IPS-18a (cell line): ENCODE results near the gene FAM163B.

Source experiments
- H3K27ac ChIP-seq: one replicate; pipeline ENCODE4 v1.5.1; 2013; ENCODE audit warnings: low read length
- H3K27me3 ChIP-seq: one replicate; pipeline ENCODE4 v1.6.1; 2013; ENCODE audit warnings: mild to moderate bottlenecking, low read length; ENCODE audit not compliant: control insufficient read depth, insufficient read depth
- H3K36me3 ChIP-seq: one replicate; pipeline ENCODE4 v1.6.1; 2013; ENCODE audit warnings: low read depth, low read length; ENCODE audit not compliant: control insufficient read depth
- H3K4me1 ChIP-seq: one replicate; pipeline ENCODE4 v1.6.1; 2013; ENCODE audit warnings: low read depth, low read length; ENCODE audit not compliant: control insufficient read depth
- H3K4me3 ChIP-seq: one replicate; pipeline ENCODE4 v1.5.1; 2013; ENCODE audit warnings: low read length
- H3K9ac ChIP-seq: one replicate; pipeline ENCODE4 v1.6.1; 2013; ENCODE audit warnings: mild to moderate bottlenecking, low read length, moderate library complexity
- H3K9me3 ChIP-seq: one replicate; pipeline ENCODE4 v1.6.1; 2013; ENCODE audit warnings: low read depth, low read length; ENCODE audit not compliant: control insufficient read depth

Gene FAM163B

GRCh38 chr9:133583111-133583510 is 26.1 kb downstream of the FAM163B start:
- H3K27me3 ChIP-seq: no peaks in the 10 kb centered on the region
- H3K4me1 ChIP-seq: peaks cover 14% of the 10 kb centered on the region
- H3K36me3 ChIP-seq: no peaks in the 10 kb centered on the region
- H3K27ac ChIP-seq: no peak overlapping the region
- H3K9ac ChIP-seq: no peak overlapping the region
- no peak overlapping the region for H3K4me3 ChIP-seq
- no peaks in the 10 kb centered on the region for H3K9me3 ChIP-seq

GRCh38 chr9:133582501-133583045 is 26.6 kb downstream of the FAM163B start:
- H3K9ac ChIP-seq: no peak overlapping the region
- H3K36me3 ChIP-seq: no peaks in the 10 kb centered on the region
- H3K27me3 ChIP-seq: no peaks in the 10 kb centered on the region
- H3K4me3 ChIP-seq: no peak overlapping the region
- no peak overlapping the region for H3K27ac ChIP-seq
- H3K4me1 ChIP-seq: peaks cover 14% of the 10 kb centered on the region
- H3K9me3 ChIP-seq: no peaks in the 10 kb centered on the region

- H3K4me3 ChIP-seq: no peak overlapping the region
- no peaks in the 10 kb centered on the region for H3K36me3 ChIP-seq
- peaks cover 14% of the 10 kb centered on the region for H3K4me1 ChIP-seq
- no peaks in the 10 kb centered on the region for H3K27me3 ChIP-seq
- no peak overlapping the region for H3K9ac ChIP-seq
- H3K27ac ChIP-seq: no peak overlapping the region
- no peaks in the 10 kb centered on the region for H3K9me3 ChIP-seq
These were observed 27.5 kb downstream of the FAM163B start for GRCh38 chr9:133581513-133582343.

- Histone ChIP-seq H3K27ac (no peak overlapping the region), H3K27me3 (no peaks in the 10 kb centered on the region), H3K9me3 (no peaks in the 10 kb centered on the region), H3K36me3 (no peaks in the 10 kb centered on the region), H3K9ac (no peak overlapping the region), H3K4me3 (no peak overlapping the region), H3K4me1 (peaks cover 14% of the 10 kb centered on the region)
These were observed 28.2 kb downstream of the FAM163B start for GRCh38 chr9:133581011-133581410.

- H3K4me3 ChIP-seq: no peak overlapping the region
- H3K9me3 ChIP-seq: no peaks in the 10 kb centered on the region
- H3K27me3 ChIP-seq: no peaks in the 10 kb centered on the region
- peaks cover 14% of the 10 kb centered on the region for H3K4me1 ChIP-seq
- H3K36me3 ChIP-seq: no peaks in the 10 kb centered on the region
- H3K27ac ChIP-seq: no peak overlapping the region
- H3K9ac ChIP-seq: no peak overlapping the region
These were observed 28.8 kb downstream of the FAM163B start for GRCh38 chr9:133580419-133580738.

GRCh38 chr9:133579601-133580418 is 29.4 kb downstream of the FAM163B start:
- Histone ChIP-seq H3K4me1 (peaks cover 9% of the 10 kb centered on the region), H3K27me3 (no peaks in the 10 kb centered on the region)

GRCh38 chr9:133578524-133579441 is 30.4 kb downstream of the FAM163B start:
- Histone ChIP-seq H3K27me3 (no peaks in the 10 kb centered on the region), H3K4me3 (no peak overlapping the region), H3K9me3 (no peaks in the 10 kb centered on the region), H3K4me1 (peaks cover 4% of the 10 kb centered on the region), H3K36me3 (no peaks in the 10 kb centered on the region), H3K9ac (no peak overlapping the region), H3K27ac (no peak overlapping the region)

More at GRCh38 chr9:133579601-133580418, 29.4 kb downstream of the FAM163B start:
- Histone ChIP-seq H3K9me3 (no peaks in the 10 kb centered on the region), H3K9ac (no peak overlapping the region), H3K27ac (no peak overlapping the region), H3K4me3 (no peak overlapping the region), H3K36me3 (no peaks in the 10 kb centered on the region)

GRCh38 chr9:133577737-133578112 is 31.5 kb downstream of the FAM163B start:
- Histone ChIP-seq H3K27ac (no peak overlapping the region), H3K27me3 (no peaks in the 10 kb centered on the region), H3K9ac (no peak overlapping the region)

GRCh38 chr9:133576875-133577736 is 32.1 kb downstream of the FAM163B start:
- Histone ChIP-seq H3K9ac (no peak overlapping the region), H3K4me3 (no peak overlapping the region), H3K36me3 (no peaks in the 10 kb centered on the region), H3K27me3 (no peaks in the 10 kb centered on the region), H3K9me3 (no peaks in the 10 kb centered on the region), H3K4me1 (peaks cover 4% of the 10 kb centered on the region), H3K27ac (no peak overlapping the region)

More at GRCh38 chr9:133577737-133578112, 31.5 kb downstream of the FAM163B start:
- Histone ChIP-seq H3K9me3 (no peaks in the 10 kb centered on the region), H3K36me3 (no peaks in the 10 kb centered on the region), H3K4me3 (no peak overlapping the region), H3K4me1 (peaks cover 4% of the 10 kb centered on the region)

GRCh38 chr9:133576031-133576874 is 32.9 kb downstream of the FAM163B start:
- Histone ChIP-seq H3K9ac (no peak overlapping the region), H3K4me1 (no peaks in the 10 kb centered on the region), H3K36me3 (no peaks in the 10 kb centered on the region), H3K9me3 (no peaks in the 10 kb centered on the region), H3K4me3 (no peak overlapping the region), H3K27me3 (no peaks in the 10 kb centered on the region), H3K27ac (no peak overlapping the region)
